GM18517 (cell line): Measurements from ENCODE around the gene CSH2.
"Not testable (repeated sequence)": the region's sequence is repeated elsewhere in the genome, so short reads cannot be mapped to it uniquely, and the experiment has no call there.

Experiments
- ATAC-seq: cut with Tn5 transposase; IDR thresholded peaks from one replicate; pipeline ENCODE4 v1.9.1; 2021; ENCODE audit warnings: mild to moderate bottlenecking, moderate library complexity; ENCODE audit not compliant: unreplicated experiment

The CSH2 gene

GRCh38 chr17:63896524-63897354 lies 23.3 kb upstream of the CSH2 start, which contains the start of gene CSH1:
Gene CSH1, minus strand, starts transcription at chr17:63896574. Its CDS starts 63 bp downstream, at chr17:63896511.
- not testable (repeated sequence) for ATAC-seq

DNA sequence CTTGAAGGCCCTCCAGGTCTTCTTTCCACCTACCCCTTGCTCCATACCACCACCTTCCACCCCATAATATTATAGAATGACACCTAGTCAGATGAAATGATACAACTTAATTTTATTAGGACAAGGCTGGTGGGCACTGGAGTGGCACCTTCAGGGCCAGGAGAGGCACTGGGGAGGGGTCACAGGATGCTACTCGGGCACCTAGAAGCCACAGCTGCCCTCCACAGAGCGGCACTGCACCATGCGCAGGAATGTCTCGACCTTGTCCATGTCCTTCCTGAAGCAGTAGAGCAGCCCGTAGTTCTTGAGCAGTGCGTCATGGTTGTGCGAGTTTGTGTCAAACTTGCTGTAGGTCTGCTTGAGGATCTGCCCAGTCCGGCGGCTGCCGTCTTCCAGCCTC lies 21.3 kb upstream of the CSH2 start:
- ATAC-seq = not testable (repeated sequence)

GRCh38 chr17:63894021-63894420 lies 20.5 kb upstream of the CSH2 start:
- not testable (repeated sequence) for ATAC-seq

DNA sequence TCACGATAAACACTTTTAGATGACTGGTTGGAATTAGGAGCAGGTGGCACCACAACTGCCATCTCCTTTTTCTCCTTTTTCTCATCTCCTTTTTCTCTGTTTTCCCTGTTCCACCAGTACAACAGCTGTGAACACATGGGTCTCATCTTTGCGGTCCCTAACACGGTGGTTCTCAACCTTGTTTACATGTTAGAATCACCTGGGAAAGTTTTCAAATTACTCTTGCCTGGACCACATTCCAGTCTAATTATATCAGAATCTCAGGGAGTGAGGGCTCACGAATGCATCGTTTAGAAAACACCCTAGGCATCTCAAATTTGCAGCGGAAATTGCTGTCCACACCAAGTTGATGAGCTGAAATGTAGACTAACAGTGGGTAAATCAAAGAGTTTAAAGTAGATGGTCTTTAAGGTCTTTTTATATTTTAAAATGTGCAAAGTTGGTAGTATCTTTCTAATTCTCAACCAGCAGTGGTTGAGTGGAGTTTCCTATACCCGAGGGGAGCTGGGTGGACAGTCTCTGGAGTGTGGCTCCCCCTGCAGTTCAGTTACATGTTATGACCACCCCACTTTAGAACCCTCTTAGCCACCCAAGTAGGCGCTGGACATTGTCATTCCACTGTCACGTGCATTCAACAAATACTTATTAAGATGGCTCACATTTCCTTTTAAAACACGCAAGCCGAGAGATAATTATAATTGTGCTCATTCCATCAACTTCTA lies 19.0 kb upstream of the CSH2 start:
- ATAC-seq = not testable (repeated sequence)

DNA sequence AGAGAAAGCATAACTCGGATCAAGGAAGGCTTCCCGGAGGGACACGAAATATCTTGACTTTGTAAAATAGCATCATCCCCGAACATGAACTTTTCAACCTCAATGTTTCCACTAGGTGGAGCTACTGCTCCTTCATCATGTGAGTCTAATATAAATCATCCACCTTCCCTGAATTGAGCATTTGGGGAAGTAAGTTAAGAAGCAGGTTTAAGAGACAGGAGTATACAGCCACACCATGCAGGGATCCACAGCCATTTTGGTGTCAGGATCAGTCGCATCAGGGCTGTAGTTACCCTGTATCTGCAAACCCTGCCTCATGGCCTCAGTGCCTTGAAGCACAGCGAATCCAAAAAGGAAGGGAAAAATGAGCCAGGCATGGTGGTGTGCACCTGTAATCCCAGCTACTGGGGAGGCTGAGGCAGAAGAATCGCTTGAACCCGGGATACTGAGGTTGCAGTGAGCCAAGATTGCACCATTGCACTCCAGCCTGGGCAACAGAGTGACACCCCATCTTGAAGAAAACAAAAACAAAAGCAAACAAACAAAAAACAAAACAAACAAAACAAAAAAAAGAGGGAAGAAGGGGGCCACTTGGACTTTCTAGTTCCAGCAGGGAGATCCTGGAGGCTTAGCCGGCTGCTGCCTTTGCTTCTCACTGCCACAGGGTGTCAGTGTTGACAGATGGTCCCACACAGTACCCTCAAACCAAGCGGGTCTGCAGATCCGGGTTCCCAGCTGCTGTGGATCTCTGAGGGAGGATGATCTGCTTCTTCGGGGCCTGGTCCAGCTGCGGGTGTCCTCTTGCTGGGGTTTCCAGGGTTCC lies 15.8 kb upstream of the CSH2 start:
- ATAC-seq = not testable (repeated sequence)

DNA sequence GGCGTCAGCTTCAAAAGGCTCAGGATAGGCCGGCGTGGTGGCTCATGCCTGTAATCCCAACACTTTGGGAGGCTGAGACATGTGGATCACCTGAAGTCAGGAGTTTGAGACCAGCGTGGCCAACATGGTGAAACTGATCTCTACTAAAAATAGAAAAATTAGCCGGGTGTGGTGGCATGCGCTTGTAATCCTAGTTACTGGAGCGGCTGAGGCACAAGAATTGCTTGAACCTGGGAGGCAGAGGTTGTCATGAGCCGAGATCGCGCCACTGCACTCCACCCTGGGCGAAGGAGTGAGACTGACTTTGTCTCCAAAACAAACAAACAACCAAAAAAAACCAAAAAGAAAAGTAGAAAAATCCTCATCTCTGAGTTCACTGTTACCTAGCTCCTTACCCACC lies 11.6 kb upstream of the CSH2 start:
- ATAC-seq = not testable (repeated sequence)

GRCh38 chr17:63882626-63883126 lies 9.2 kb upstream of the CSH2 start:
- not testable (repeated sequence) for ATAC-seq

DNA sequence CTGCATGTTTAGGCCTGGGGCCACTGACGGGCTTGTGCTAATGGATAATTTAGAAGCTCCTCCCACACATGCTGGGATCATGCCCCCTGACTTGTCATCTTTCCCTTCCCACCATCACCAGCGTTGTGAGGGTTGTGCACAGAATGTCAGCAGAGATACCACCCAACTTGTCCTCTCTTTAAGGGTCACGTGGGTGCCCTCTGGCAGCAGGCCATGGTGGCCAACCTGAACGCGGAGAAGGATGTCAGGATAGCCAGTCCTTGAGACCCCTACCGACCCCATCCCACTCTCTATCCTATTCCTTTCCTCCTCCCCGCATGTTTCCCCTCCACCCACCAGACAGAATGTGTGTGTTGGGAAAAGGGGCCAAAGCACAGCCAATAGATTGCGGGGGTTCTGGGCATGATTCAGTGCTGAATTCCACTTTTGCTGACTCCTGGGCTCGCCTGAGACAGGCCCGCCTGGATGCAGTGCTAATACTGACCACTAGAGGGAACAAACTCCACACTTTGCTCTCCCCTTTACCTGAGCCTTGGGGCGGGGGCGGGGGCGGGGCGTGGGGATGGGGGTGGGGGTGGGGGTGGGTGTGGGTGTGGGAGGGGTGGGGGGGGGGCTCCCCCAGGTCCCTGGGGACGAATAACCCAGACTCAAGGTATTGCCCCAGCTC lies 8.6 kb upstream of the CSH2 start, which contains the start of gene GH2:
Gene GH2 (minus strand): TSS at position 10 of the 667 bp plus-strand sequence. CDS start 143 bp downstream, outside the sequence.
- no peak for ATAC-seq

DNA sequence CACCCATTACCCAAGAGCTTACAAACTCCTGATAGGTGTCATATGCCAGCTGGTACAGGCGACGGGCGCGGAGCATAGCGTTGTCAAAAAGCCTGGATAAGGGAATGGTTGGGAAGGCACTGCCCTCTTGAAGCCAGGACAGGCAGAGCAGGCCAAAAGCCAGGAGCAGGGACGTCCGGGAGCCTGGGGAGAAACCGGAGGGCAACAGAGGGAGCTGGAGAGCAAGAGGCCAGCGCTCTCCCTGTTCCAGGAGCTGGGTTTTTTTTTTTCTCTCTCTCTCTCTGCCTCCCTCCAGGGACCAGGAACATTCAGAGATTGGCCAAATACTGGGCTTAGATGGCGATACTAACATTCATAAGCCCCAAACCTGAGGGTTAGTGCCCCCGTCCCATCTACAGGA lies 7.9 kb upstream of the CSH2 start:
- ATAC-seq = not testable (repeated sequence)

- ATAC-seq = no peak
These were observed 7.2 kb upstream of the CSH2 start for GRCh38 chr17:63880706-63881105.

- not testable (repeated sequence) for ATAC-seq
These were observed 4.9 kb upstream of the CSH2 start for GRCh38 chr17:63878413-63878812.

DNA sequence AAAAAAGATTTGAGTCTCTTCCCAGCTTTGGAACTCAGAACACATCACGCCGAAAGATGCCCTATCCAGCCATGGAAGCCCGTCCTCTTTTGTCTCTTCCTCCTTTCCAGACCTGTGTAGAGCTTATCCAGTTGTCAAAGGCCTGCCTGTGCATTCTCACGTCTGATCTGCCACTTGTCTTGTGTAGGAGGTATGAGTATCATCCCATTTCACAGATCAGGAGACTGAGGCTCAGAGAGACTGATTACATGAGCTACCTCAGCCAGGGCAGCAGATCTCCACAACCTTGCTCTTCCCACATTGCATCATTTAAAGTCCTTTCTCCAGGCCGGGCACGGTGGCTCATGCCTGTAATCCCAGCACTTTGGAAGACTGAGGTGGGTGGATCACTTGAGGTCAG lies 1.2 kb upstream of the CSH2 start:
- ATAC-seq = not testable (repeated sequence)

GRCh38 chr17:63874061-63874626 lies 667 bp upstream of the CSH2 start:
- ATAC-seq = not testable (repeated sequence)

DNA sequence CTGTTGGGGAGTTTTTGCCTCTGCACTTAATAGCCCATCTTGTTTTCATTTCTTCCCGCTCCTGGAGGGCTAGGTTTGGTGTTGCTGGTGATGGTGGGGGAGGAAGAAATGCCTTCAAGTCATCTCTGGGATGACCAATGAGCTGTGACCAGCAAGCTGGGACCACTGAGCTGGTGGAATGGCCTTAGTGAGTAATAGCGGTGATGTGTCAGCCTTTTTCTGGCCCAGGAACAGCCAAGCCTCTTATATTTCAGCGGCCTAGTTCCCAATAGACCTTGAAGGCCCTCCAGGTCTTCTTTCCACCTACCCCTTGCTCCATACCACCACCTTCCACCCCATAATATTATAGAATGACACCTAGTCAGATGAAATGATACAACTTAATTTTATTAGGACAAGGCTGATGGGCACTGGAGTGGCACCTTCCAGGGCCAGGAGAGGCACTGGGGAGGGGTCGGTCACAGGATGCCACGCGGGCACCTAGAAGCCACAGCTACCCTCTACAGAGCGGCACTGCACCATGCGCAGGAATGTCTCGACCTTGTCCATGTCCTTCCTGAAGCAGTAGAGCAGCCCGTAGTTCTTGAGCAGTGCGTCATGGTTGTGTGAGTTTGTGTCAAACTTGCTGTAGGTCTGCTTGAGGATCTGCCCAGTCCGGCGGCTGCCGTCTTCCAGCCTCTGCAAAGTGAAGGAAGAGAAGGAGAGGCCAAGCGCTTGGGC lies 1.7 kb downstream of the CSH2 start:
- not testable (repeated sequence) for ATAC-seq

- ATAC-seq = not testable (repeated sequence)
These were observed 3.2 kb downstream of the CSH2 start for GRCh38 chr17:63870292-63870665.

DNA sequence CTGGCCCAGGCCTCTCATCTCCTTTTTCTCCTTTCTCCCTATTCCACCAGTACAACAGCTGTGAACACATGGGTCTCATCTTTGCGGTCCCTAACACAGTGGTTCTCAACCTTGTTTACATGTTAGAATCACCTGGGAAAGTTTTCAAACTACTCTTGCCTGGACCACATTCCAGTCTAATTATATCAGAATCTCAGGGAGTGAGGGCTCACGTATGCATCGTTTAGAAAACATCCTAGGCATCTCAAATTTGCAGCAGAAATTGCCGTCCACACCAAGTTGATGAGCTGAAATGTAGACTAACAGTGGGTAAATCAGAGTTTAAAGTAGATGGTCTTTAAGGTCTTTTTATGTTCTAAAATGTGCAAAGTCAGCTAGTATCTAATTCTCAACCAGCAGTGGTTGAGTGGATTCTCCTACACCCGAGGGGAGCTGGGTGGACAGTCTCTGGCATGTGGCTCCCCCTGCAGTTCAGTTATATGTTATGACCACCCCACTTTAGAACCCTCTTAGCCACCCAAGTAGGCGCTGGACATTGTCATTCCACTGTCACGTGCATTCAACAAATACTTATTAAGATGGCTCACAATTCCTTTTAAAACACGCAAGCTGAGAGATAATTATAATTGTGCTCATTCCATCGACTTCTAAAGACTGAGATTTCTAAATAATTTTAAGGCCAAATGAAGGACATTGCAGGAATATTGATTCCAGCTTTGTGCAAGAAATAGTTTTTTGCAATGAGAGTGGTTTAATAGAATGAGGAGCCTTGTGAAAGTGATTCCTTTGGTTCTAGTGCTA lies 3.8 kb downstream of the CSH2 start:
- ATAC-seq = not testable (repeated sequence)

GRCh38 chr17:63866625-63867024 lies 6.9 kb downstream of the CSH2 start:
- not testable (repeated sequence) for ATAC-seq

GRCh38 chr17:63859257-63859656 lies 14.2 kb downstream of the CSH2 start:
- ATAC-seq = no peak
